Epithelial cell of proximal tubule (primary cell): Measurements from ENCODE around the gene TMEM184C. TPM values are rescaled to one million over a fixed set of nuclear protein-coding genes. Genes with fewer than 3 reads are reported as not detected.
A peak's percentile ranks its signal among the peaks of the same experiment; 100 is the strongest.

ENCODE experiments used
- DNase-seq: peaks from one replicate; pipeline ENCODE4 v3.0.0-alpha.2; 2011; ENCODE audit warnings: low read depth
- H3K4me3 ChIP-seq: 2 replicates; pipeline ENCODE4 v1.5.1; 2011; ENCODE audit warnings: low read depth, mild to moderate bottlenecking, low read length
- total RNA-seq: library from RNA; depleted of rRNA; stranded (reverse); fragments of >200 nt; gene quantifications from 2 replicates; pipeline ENCODE4 v1.2.3, GENCODE V29; 2015
- TF ChIP-seq, protein P1 (sequence below): conservative IDR thresholded peaks from 2 replicates; pipeline ENCODE4 v1.5.1; 2012; ENCODE audit warnings: low read depth, mild to moderate bottlenecking, low read length

TMEM184C gene
- 21.3 and 21.7 TPM in 2 replicates for total RNA-seq

DNA sequence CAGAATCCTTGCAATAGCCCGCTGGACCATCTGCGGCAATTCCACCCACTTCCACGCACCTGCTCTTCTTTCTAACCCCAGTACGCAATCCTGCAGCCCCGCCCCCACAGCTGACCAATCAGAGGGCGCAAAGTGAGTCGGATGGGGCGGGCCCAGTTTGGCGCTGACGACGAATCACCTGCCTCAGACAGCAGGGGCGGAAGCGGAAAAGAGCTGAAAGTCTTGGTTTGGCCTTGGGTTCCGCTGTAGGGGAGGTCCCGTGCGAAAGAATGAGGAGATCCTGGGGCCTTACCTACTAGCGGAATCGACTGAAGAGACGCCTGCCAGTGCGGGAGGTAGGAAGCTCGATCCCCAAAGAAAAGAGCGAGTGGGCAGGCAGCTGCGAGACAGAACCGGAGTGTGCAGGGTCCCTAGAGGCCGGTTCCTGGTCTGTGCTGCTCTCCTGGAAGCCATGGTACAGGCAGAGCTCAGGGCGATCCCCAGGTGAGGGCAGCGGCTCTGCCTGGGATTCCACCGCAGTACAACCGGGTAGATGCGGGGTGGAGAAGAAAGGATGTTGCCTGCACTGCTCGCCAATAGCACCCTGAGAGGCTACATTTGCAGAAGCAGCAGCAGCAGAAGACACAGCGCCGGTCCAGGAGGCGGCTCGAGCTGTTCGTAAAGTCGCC lies at the start of gene TMEM184C:
Gene TMEM184C (plus strand): TSS at position 225 of the 668 bp plus-strand sequence. CDS start 560 bp downstream, outside the sequence.
- peak within 1 kb of the TSS; percentile 83 for H3K4me3 ChIP-seq
- TF ChIP-seq, protein P1, sequence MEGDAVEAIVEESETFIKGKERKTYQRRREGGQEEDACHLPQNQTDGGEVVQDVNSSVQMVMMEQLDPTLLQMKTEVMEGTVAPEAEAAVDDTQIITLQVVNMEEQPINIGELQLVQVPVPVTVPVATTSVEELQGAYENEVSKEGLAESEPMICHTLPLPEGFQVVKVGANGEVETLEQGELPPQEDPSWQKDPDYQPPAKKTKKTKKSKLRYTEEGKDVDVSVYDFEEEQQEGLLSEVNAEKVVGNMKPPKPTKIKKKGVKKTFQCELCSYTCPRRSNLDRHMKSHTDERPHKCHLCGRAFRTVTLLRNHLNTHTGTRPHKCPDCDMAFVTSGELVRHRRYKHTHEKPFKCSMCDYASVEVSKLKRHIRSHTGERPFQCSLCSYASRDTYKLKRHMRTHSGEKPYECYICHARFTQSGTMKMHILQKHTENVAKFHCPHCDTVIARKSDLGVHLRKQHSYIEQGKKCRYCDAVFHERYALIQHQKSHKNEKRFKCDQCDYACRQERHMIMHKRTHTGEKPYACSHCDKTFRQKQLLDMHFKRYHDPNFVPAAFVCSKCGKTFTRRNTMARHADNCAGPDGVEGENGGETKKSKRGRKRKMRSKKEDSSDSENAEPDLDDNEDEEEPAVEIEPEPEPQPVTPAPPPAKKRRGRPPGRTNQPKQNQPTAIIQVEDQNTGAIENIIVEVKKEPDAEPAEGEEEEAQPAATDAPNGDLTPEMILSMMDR = no peak
- DNase-seq = peak; percentile 69

DNA sequence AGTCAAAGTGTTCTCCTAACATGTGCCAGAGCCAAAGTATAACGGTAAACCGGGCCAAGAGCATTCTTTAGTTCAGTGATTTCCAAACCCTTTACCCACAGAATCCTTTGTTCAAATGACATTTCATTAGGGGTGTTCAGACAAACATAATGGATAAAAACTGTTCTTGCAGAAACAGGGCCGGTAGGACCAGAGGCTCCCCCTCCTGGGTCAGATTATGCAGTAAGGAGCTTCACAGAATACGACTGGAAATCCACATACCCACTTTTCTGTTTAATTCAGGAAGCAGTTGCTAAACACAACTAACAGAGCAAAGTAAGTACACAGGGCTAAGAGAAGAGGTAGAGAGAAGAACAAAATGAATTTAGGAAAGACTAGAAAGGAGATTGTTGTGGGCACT lies 46.6 kb upstream of the TMEM184C start:
- DNase-seq = no peak
- TF ChIP-seq, protein P1 = peak; percentile 20

DNA sequence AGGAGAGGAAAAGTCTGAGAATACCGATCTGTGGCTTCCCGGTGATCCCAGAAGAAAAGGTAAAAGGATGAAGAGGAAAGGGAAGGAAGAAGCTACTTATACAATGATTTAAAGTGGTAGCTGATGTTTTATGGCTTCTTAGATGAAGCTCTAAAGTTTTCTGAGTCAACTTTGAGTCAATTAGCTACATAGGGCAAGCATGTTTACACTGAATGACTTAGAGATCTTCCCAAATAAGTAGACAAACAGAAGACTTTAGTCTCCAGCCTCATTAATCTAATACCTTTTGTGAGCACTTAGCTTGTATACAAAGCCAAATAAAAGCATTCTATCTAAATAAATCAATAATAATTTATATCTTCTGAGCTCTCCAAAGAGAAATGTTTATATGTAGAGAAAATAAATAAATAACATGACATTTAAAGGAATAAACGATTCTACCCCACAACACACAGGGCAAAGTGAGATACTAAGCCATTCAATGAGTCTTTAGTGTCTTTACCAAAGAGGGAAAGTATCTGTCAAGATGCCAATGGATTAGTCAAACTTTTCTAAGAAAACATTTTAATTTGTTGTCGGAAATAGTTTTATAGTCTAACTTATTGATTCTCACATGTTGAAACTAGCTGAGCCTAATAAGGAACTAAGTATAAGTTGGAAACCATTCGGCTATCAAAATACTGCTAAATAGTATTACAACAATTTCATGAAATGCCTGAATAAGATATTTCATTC lies 46.0 kb upstream of the TMEM184C start:
- TF ChIP-seq, protein P1 = no peak
- no peak overlapping the region for H3K4me3 ChIP-seq
- no peak for DNase-seq

More for the DNA sequence above, 46.6 kb upstream of the TMEM184C start:
- no peak overlapping the region for H3K4me3 ChIP-seq

DNA sequence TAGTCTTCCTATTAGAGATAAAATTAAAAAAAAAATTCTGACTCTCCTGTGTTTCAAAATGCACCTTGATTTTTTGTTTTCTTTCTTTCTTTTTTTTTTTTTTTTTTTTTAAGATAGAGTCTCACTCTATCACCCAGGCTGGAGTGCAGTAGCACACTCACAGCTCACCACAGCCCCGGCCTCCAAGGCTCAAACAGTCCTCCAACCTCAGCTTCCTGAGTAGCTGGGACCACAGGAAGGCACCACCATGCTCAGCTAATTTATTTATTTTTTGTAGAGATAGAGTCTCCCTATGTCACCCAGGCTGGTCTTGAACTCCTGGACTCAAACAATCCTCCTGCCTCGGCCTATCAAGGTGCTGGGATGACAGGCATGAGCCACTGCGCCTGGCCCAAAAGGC lies 41.1 kb upstream of the TMEM184C start:
- no peak for DNase-seq
- TF ChIP-seq, protein P1 = no peak

DNA sequence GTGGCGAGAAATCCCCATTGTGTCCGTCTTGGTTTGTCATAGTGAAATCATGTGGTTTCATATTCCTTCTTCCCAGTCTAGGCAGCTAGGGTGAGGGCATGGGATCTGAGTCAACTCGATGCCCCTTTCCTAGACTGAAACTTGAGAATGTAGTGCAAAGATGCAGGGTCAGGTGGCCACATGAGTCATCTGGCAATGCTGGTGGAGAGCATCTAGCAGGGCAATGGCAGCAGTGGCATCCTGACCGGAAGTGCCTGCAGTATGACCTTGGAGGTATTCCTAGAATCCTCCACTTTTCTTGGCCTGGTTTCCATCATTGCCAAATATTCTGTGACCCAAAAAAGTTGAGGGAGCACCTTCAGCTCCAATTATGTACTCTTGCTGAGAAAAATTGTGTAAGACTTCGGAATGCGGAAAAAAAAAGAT lies 39.1 kb upstream of the TMEM184C start:
- peak; percentile 95 for DNase-seq
- no peak overlapping the region for H3K4me3 ChIP-seq
- TF ChIP-seq, protein P1 = no peak

More for the DNA sequence above, 41.1 kb upstream of the TMEM184C start:
- H3K4me3 ChIP-seq = no peak overlapping the region

DNA sequence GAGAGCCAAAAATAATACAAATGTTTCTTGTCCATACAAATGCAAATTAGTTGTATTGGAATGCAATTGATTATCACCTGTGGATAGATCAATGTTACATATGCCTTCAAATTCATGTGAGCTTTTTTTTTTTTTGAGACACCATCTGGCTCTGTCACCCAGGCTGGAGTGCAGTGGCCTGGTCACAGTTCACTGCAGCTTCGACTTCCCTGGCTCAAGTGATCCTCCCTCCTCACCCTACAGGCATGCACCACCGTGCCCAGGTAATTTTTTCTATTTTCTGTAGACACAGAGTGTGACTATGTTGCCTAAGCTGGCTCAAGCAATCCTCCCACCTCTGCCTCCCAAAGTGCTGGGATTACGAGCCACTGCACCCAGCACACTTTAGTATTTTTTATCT lies 38.6 kb upstream of the TMEM184C start:
- DNase-seq = no peak
- TF ChIP-seq, protein P1 = no peak
- H3K4me3 ChIP-seq = no peak overlapping the region

DNA sequence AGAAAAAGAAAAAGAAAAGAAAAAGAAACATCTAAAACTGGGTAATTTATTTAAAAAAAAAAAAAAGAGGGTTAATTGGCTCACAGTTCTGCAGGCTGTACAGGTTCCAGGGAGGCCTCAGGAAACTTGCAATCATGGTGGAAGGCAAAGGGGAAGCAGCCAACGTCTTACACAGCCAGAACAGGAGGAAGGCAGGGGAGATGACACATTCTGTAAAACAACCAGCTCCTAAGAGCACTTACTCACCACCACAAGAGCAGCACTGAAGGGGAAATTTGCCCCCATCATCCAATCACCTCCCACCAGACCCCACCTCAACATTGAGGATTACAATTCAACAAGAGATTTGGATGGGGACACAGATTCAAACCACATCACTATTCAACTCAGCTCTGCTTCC lies 36.8 kb upstream of the TMEM184C start:
- TF ChIP-seq, protein P1 = no peak
- no peak for DNase-seq
- no peak overlapping the region for H3K4me3 ChIP-seq
